HEK293 (cell line): ENCODE data around the gene NHLRC1.

ENCODE experiments used
- ZEB2 ChIP-seq: fragments of 450-650 bp; formaldehyde crosslinking; IDR thresholded peaks from 2 replicates; pipeline ENCODE4 v1.5.1; 2016; ENCODE audit warnings: missing biosample characterization, missing genetic modification characterization
- ZNF133 ChIP-seq: fragments of 450-650 bp; formaldehyde crosslinking; IDR thresholded peaks from 2 replicates; pipeline ENCODE4 v1.5.1; 2016; ENCODE audit warnings: missing biosample characterization, missing genetic modification characterization
- ZNF146 ChIP-seq: fragments of 450-650 bp; formaldehyde crosslinking; IDR thresholded peaks from 2 replicates; pipeline ENCODE4 v1.5.1; 2016; ENCODE audit warnings: missing biosample characterization, missing genetic modification characterization
- ZNF211 ChIP-seq: fragments of 450-650 bp; formaldehyde crosslinking; IDR thresholded peaks from 2 replicates; pipeline ENCODE4 v1.5.1; 2016; ENCODE audit warnings: low read depth, missing biosample characterization, missing genetic modification characterization
- ZNF221 ChIP-seq: fragments of 450-650 bp; formaldehyde crosslinking; IDR thresholded peaks from 2 replicates; pipeline ENCODE4 v1.5.1; 2017; ENCODE audit warnings: missing biosample characterization, missing genetic modification characterization, borderline replicate concordance
- ZNF292 ChIP-seq: fragments of 450-650 bp; formaldehyde crosslinking; IDR thresholded peaks from 2 replicates; pipeline ENCODE4 v1.5.1; 2016; ENCODE audit warnings: low read depth, missing biosample characterization, missing genetic modification characterization, borderline replicate concordance
- ZNF549 ChIP-seq: fragments of 450-650 bp; IDR thresholded peaks from 2 replicates; pipeline ENCODE4 v1.5.1; 2018; ENCODE audit warnings: missing biosample characterization, missing genetic modification characterization, mild to moderate bottlenecking, inconsistent platforms, moderate library complexity
- ZNF768 ChIP-seq: fragments of 450-650 bp; formaldehyde crosslinking; IDR thresholded peaks from 2 replicates; pipeline ENCODE4 v1.5.1; 2018; ENCODE audit warnings: missing biosample characterization, mild to moderate bottlenecking, missing genetic modification characterization
- ZSCAN16 ChIP-seq: fragments of 450-650 bp; formaldehyde crosslinking; IDR thresholded peaks from 2 replicates; pipeline ENCODE4 v1.5.1; 2016; ENCODE audit warnings: missing biosample characterization, missing genetic modification characterization
- TF ChIP-seq, protein P1 (sequence below): fragments of 450-650 bp; formaldehyde crosslinking; IDR thresholded peaks from 2 replicates; pipeline ENCODE4 v1.5.1; 2017; ENCODE audit warnings: missing biosample characterization, missing genetic modification characterization
- TF ChIP-seq, protein P2 (sequence below): fragments of 450-650 bp; formaldehyde crosslinking; IDR thresholded peaks from 2 replicates; pipeline ENCODE4 v1.5.1; 2016; ENCODE audit warnings: missing biosample characterization, missing genetic modification characterization
- TF ChIP-seq, protein P3 (sequence below): fragments of 450-650 bp; IDR thresholded peaks from 2 replicates; pipeline ENCODE4 v1.5.1; 2018; ENCODE audit warnings: missing biosample characterization, missing genetic modification characterization

- TF ChIP-seq ZNF211 (no peak), ZNF549 (no peak), ZNF146 (tag by site-specific recombination) (no peak), ZNF768 (tag by site-specific recombination) (no peak), ZNF292 (no peak), ZEB2 (tag by site-specific recombination) (no peak), ZSCAN16 (tag by site-specific recombination) (no peak), ZNF221 (tag by site-specific recombination) (no peak), ZNF133 (tag by site-specific recombination) (no peak)
- TF ChIP-seq, protein P1, sequence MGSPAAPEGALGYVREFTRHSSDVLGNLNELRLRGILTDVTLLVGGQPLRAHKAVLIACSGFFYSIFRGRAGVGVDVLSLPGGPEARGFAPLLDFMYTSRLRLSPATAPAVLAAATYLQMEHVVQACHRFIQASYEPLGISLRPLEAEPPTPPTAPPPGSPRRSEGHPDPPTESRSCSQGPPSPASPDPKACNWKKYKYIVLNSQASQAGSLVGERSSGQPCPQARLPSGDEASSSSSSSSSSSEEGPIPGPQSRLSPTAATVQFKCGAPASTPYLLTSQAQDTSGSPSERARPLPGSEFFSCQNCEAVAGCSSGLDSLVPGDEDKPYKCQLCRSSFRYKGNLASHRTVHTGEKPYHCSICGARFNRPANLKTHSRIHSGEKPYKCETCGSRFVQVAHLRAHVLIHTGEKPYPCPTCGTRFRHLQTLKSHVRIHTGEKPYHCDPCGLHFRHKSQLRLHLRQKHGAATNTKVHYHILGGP, result no peak
- TF ChIP-seq, protein P2, sequence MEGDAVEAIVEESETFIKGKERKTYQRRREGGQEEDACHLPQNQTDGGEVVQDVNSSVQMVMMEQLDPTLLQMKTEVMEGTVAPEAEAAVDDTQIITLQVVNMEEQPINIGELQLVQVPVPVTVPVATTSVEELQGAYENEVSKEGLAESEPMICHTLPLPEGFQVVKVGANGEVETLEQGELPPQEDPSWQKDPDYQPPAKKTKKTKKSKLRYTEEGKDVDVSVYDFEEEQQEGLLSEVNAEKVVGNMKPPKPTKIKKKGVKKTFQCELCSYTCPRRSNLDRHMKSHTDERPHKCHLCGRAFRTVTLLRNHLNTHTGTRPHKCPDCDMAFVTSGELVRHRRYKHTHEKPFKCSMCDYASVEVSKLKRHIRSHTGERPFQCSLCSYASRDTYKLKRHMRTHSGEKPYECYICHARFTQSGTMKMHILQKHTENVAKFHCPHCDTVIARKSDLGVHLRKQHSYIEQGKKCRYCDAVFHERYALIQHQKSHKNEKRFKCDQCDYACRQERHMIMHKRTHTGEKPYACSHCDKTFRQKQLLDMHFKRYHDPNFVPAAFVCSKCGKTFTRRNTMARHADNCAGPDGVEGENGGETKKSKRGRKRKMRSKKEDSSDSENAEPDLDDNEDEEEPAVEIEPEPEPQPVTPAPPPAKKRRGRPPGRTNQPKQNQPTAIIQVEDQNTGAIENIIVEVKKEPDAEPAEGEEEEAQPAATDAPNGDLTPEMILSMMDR, result no peak
- TF ChIP-seq, protein P3, sequence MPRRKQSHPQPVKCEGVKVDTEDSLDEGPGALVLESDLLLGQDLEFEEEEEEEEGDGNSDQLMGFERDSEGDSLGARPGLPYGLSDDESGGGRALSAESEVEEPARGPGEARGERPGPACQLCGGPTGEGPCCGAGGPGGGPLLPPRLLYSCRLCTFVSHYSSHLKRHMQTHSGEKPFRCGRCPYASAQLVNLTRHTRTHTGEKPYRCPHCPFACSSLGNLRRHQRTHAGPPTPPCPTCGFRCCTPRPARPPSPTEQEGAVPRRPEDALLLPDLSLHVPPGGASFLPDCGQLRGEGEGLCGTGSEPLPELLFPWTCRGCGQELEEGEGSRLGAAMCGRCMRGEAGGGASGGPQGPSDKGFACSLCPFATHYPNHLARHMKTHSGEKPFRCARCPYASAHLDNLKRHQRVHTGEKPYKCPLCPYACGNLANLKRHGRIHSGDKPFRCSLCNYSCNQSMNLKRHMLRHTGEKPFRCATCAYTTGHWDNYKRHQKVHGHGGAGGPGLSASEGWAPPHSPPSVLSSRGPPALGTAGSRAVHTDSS (tag by site-specific recombination), result no peak
These were observed 15.4 kb downstream of the NHLRC1 start for GRCh38 chr6:18107061-18107460.
